PC-9 (cell line): ENCODE results near the gene NECTIN1. TPM values are rescaled to one million over a fixed set of nuclear protein-coding genes. Genes with fewer than 3 reads are reported as not detected.

Experiments
- BruUV-seq: library from RNA; stranded (reverse); fragments of 400-500 nt; replicated peaks from 2 replicates; lab custom pipeline; 2021; lab: Mats Ljungman, UMichigan
- CTCF ChIA-PET: fragments of 300-600 bp; sonication (Branson Sonifier 250); formaldehyde crosslinking; loops from one replicate; lab custom pipeline; 2022; ENCODE audit warnings: antibody characterized with exemption; lab: Charles Lee
- POLR2A ChIA-PET: fragments of 300-600 bp; sonication (Branson Sonifier 250); formaldehyde crosslinking; loops from one replicate; lab custom pipeline; 2022; ENCODE audit warnings: antibody characterized with exemption; ENCODE audit not compliant: unreplicated experiment; lab: Charles Lee
- DNase-seq, 2 experiments: peaks; one replicate each; pipeline versions ENCODE4 v3.0.0 to v3.0.0-alpha.2; 2015 to 2022; ENCODE audit warnings: mixed read lengths in 1 of 2
- H2AFZ ChIP-seq: fragments of 200-600 bp; sonication (generic); 2 replicates; pipeline ENCODE4 v1.8.1; 2017; ENCODE audit warnings: antibody characterized with exemption
- H3F3A ChIP-seq: fragments of 200-600 bp; sonication (generic); 2 replicates; pipeline ENCODE4 v1.8.1; 2017; ENCODE audit warnings: antibody characterized with exemption, mild to moderate bottlenecking, low read depth; ENCODE audit not compliant: insufficient read depth
- H3K27ac ChIP-seq: fragments of 200-600 bp; sonication (generic); 2 replicates; pipeline ENCODE4 v1.6.1; 2016; ENCODE audit warnings: mixed run types
- H3K27me3 ChIP-seq: fragments of 200-600 bp; sonication (generic); 2 replicates; pipeline ENCODE4 v1.6.1; 2016; ENCODE audit warnings: low read depth, mixed run types; ENCODE audit not compliant: insufficient read depth
- H3K36me3 ChIP-seq: fragments of 200-600 bp; sonication (generic); 2 replicates; pipeline ENCODE4 v1.6.1; 2016; ENCODE audit warnings: low read depth, mixed run types
- H3K4me1 ChIP-seq: fragments of 200-600 bp; sonication (generic); replicated peaks from 2 replicates; pipeline ENCODE4 v1.6.1; 2016; ENCODE audit warnings: mixed run types; ENCODE audit not compliant: insufficient read depth
- H3K4me2 ChIP-seq: fragments of 200-600 bp; sonication (generic); 2 replicates; pipeline ENCODE4 v1.6.1; 2017; ENCODE audit warnings: mixed run types
- H3K4me3 ChIP-seq: fragments of 200-600 bp; sonication (generic); 2 replicates; pipeline ENCODE4 v1.6.1; 2016; ENCODE audit warnings: mixed run types
- H3K79me2 ChIP-seq: fragments of 200-600 bp; sonication (generic); 2 replicates; pipeline ENCODE4 v1.6.1; 2017; ENCODE audit warnings: low read depth, mixed run types
- H3K9me2 ChIP-seq: fragments of 200-600 bp; sonication (generic); 2 replicates; pipeline ENCODE4 v1.8.1; 2017; ENCODE audit warnings: mild to moderate bottlenecking; ENCODE audit not compliant: insufficient read depth
- H3K9me3 ChIP-seq: fragments of 200-600 bp; sonication (generic); 2 replicates; pipeline ENCODE4 v1.8.1; 2016; ENCODE audit warnings: low read depth; ENCODE audit not compliant: insufficient read depth
- H4K20me1 ChIP-seq: fragments of 200-600 bp; sonication (generic); 2 replicates; pipeline ENCODE4 v1.8.1; 2017; ENCODE audit not compliant: insufficient read depth
- CTCF ChIP-seq: fragments of 200-600 bp; sonication (generic); conservative IDR thresholded peaks from 2 replicates; pipeline ENCODE4 v1.6.1; 2017; ENCODE audit warnings: mixed run types, antibody characterized with exemption, mild to moderate bottlenecking, moderate library complexity
- EZH2 ChIP-seq: fragments of 200-600 bp; sonication (generic); IDR thresholded peaks from 2 replicates; pipeline ENCODE4 v1.8.0; 2017; ENCODE audit warnings: antibody characterized with exemption, low read depth
- intact Hi-C: fragments of 100-400 bp; cut with micrococcal nuclease; formaldehyde crosslinking; loops from one replicate; pipeline ENCODE4 v1.10.0; 2022; ENCODE audit not compliant: unreplicated experiment
- total RNA-seq: library from RNA; stranded (reverse); gene quantifications from 2 replicates; pipeline ENCODE4 v1.2.3, GENCODE V29; 2021

The NECTIN1 gene
- total RNA-seq, 1 experiment from 2014 or later, result 17.6 TPM

- Histone ChIP-seq H3K4me2 (peak overlapping the region; percentile 95), H3K4me3 (peak overlapping the region; percentile 93), H3K79me2 (peaks cover 42% of the 10 kb centered on the region), H2AFZ (peak overlapping the region; percentile 80; the same call in 1 of the 2 replicates), H3K4me1 (peaks cover 26% of the 10 kb centered on the region), H3K27ac (no peak overlapping the region), H3K9me3 (no peaks in the 10 kb centered on the region), H3F3A (no peaks in the 10 kb centered on the region), H3K36me3 (no peaks in the 10 kb centered on the region), H4K20me1 (peaks cover 6% of the 10 kb centered on the region), H3K27me3 (no peaks in the 10 kb centered on the region), H3K9me2 (no peaks in the 10 kb centered on the region)
- ChIA-PET POLR2A (no interaction called here), CTCF (interaction anchor here (0.7 kb wide), 1 partner anchor 409 kb away, joined by 8 read pairs; no protein-coding TSS in a partner anchor)
- BruUV-seq, result no TSS peak
- intact Hi-C loops, result loop anchor here (5.0 kb wide), 1 partner anchor 45 kb away; no protein-coding TSS in a partner anchor
- TF ChIP-seq EZH2 (no peak), CTCF (no peak)
- DNase-seq, result no peak
These were observed 2.1 kb downstream of the NECTIN1 start for GRCh38 chr11:119726585-119727522.

GRCh38 chr11:119726150-119726553 lies 2.8 kb downstream of the NECTIN1 start:
- BruUV-seq, result no TSS peak
- intact Hi-C loops, result loop anchor here (5.0 kb wide), 1 partner anchor 44 kb away; no protein-coding TSS in a partner anchor
- no peaks in the 10 kb centered on the region for H3K36me3 ChIP-seq

GRCh38 chr11:119724956-119725355 lies 4.0 kb downstream of the NECTIN1 start:
- POLR2A ChIA-PET, result no interaction called here
- Histone ChIP-seq H3K79me2 (peaks cover 42% of the 10 kb centered on the region), H4K20me1 (peaks cover 6% of the 10 kb centered on the region), H3K4me1 (peaks cover 34% of the 10 kb centered on the region), H2AFZ (no peak overlapping the region), H3K4me3 (no peak overlapping the region), H3K4me2 (no peak overlapping the region), H3K36me3 (no peaks in the 10 kb centered on the region), H3K27me3 (no peaks in the 10 kb centered on the region), H3K9me2 (no peaks in the 10 kb centered on the region), H3K9me3 (no peaks in the 10 kb centered on the region), H3F3A (no peaks in the 10 kb centered on the region), H3K27ac (no peak overlapping the region)
- CTCF ChIA-PET, result no interaction called here
- intact Hi-C loops, result loop anchor here (5.0 kb wide), 1 partner anchor 43 kb away; no protein-coding TSS in a partner anchor
- TF ChIP-seq EZH2 (no peak), CTCF (no peak)
- BruUV-seq, result no TSS peak
- no peak for DNase-seq

More at GRCh38 chr11:119726150-119726553, 2.8 kb downstream of the NECTIN1 start:
- TF ChIP-seq CTCF (no peak), EZH2 (no peak)
- no peaks in the 10 kb centered on the region for H3K9me3 ChIP-seq
- H2AFZ ChIP-seq, result no peak overlapping the region
- H3K4me3 ChIP-seq, result no peak overlapping the region
- no peaks in the 10 kb centered on the region for H3F3A ChIP-seq
- H4K20me1 ChIP-seq, result peaks cover 6% of the 10 kb centered on the region
- no peaks in the 10 kb centered on the region for H3K9me2 ChIP-seq
- DNase-seq, result no peak
- ChIA-PET POLR2A (no interaction called here), CTCF (no interaction called here)
- peaks cover 34% of the 10 kb centered on the region for H3K4me1 ChIP-seq
- H3K79me2 ChIP-seq, result peaks cover 42% of the 10 kb centered on the region
- H3K4me2 ChIP-seq, result peak overlapping the region; percentile 95
- H3K27me3 ChIP-seq, result no peaks in the 10 kb centered on the region
- H3K27ac ChIP-seq, result no peak overlapping the region
